IMR-90 (cell line): ENCODE results near the gene SOX6.

Experiments
- FOS ChIP-seq: fragments of 150-350 bp; IDR thresholded peaks from 2 replicates; pipeline ENCODE4 v1.6.1; 2016; ENCODE audit warnings: low read depth, low read length
- MXI1 ChIP-seq: IDR thresholded peaks from 2 replicates; pipeline ENCODE4 v1.6.1; 2012; ENCODE audit warnings: low read depth, mild to moderate bottlenecking, low read length, moderate library complexity, borderline replicate concordance
- TF ChIP-seq, protein P1 (sequence below): conservative IDR thresholded peaks from 2 replicates; pipeline ENCODE4 v1.5.1; 2012; ENCODE audit warnings: mild to moderate bottlenecking, low read depth, low read length, improper control_type of control experiment

DNA sequence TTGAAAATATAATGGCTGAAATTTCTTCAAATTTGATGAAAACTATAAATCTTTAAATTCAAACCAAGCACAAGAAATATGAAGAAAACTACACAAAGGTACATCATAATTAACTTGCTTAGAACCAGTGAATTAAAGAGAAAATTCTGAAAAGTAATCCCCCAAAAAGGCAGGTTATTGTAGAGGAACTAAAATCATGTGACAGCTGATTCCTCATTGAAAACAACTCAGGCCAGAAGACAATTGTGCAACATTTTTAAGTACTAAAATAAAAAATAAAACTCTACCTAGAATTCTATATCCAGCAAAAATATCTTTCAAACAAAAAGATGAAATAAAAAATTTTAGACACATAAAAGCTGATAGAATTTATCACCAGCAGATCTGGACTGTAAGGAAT, 90.3 kb downstream of the SOX6 start:
- TF ChIP-seq, protein P1, sequence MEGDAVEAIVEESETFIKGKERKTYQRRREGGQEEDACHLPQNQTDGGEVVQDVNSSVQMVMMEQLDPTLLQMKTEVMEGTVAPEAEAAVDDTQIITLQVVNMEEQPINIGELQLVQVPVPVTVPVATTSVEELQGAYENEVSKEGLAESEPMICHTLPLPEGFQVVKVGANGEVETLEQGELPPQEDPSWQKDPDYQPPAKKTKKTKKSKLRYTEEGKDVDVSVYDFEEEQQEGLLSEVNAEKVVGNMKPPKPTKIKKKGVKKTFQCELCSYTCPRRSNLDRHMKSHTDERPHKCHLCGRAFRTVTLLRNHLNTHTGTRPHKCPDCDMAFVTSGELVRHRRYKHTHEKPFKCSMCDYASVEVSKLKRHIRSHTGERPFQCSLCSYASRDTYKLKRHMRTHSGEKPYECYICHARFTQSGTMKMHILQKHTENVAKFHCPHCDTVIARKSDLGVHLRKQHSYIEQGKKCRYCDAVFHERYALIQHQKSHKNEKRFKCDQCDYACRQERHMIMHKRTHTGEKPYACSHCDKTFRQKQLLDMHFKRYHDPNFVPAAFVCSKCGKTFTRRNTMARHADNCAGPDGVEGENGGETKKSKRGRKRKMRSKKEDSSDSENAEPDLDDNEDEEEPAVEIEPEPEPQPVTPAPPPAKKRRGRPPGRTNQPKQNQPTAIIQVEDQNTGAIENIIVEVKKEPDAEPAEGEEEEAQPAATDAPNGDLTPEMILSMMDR = no peak
- TF ChIP-seq MXI1 = no peak
- no peak for TF ChIP-seq FOS
